H1 (cell line): ENCODE measurements around the gene PHACTR1.

ENCODE experiments used
- BCL11A ChIP-seq, 2 experiments: IDR thresholded peaks; one replicate each; pipeline ENCODE4 v1.6.1; 2011; ENCODE audit warnings: low read depth in 2 of 2, low read length in 2 of 2, mild to moderate bottlenecking in 2 of 2
- JUN ChIP-seq: IDR thresholded peaks from 2 replicates; pipeline ENCODE4 v1.6.1; 2011; ENCODE audit warnings: low read depth, mild to moderate bottlenecking, improper control_type of control experiment, low read length
- KDM5A ChIP-seq: fragments of 200-600 bp; IDR thresholded peaks from 2 replicates; pipeline ENCODE4 v1.7.1; 2012; ENCODE audit warnings: mild to moderate bottlenecking, low read length, inconsistent platforms, mixed read lengths
- POLR2A ChIP-seq, 2 experiments: IDR thresholded peaks; 1 replicate in 1 of 2; 2 replicates in 1 of 2; pipeline ENCODE4 v1.6.1; 2011; ENCODE audit warnings: low read depth in 2 of 2, low read length in 2 of 2, mild to moderate bottlenecking in 2 of 2; ENCODE audit errors: control extremely low read depth in 1 of 2
- POLR2AphosphoS5 ChIP-seq: IDR thresholded peaks from 2 replicates; pipeline ENCODE4 v1.6.1; 2011; ENCODE audit warnings: low read depth, low read length
- SIN3A ChIP-seq, 2 experiments: IDR thresholded peaks in 1 of 2; conservative IDR thresholded peaks in 1 of 2; 2 replicates each; pipeline ENCODE4 v1.6.1; 2011 to 2012; ENCODE audit warnings: low read length in 2 of 2, improper control_type of control experiment in 1 of 2, low read depth in 1 of 2, mild to moderate bottlenecking in 1 of 2
- SIX5 ChIP-seq: IDR thresholded peaks from 2 replicates; pipeline ENCODE4 v1.6.1; 2011; ENCODE audit warnings: mild to moderate bottlenecking, low read depth, low read length
- YY1 ChIP-seq: IDR thresholded peaks from 2 replicates; pipeline ENCODE4 v1.6.1; 2011; ENCODE audit warnings: low read depth, mild to moderate bottlenecking, low read length
- ZNF274 ChIP-seq: IDR thresholded peaks from 2 replicates; pipeline ENCODE4 v1.7.0; 2012; ENCODE audit warnings: low read length, borderline replicate concordance; ENCODE audit errors: extremely low read depth
- TF ChIP-seq, protein P1 (sequence below), 3 experiments: IDR thresholded peaks; 1 replicate in 2 of 3; 2 replicates in 1 of 3; pipeline versions ENCODE4 v1.5.1 to v1.6.1; 2011; ENCODE audit warnings: low read length in 3 of 3, mild to moderate bottlenecking in 3 of 3, inconsistent platforms in 2 of 3, low read depth in 1 of 3, moderate library complexity in 1 of 3; ENCODE audit not compliant: insufficient read depth in 1 of 3; ENCODE audit errors: control extremely low read depth in 1 of 3
- TF ChIP-seq, protein P2 (sequence below): IDR thresholded peaks from 2 replicates; pipeline ENCODE4 v1.6.1; 2011; ENCODE audit warnings: low read depth, mild to moderate bottlenecking, low read length; ENCODE audit not compliant: insufficient read depth

DNA sequence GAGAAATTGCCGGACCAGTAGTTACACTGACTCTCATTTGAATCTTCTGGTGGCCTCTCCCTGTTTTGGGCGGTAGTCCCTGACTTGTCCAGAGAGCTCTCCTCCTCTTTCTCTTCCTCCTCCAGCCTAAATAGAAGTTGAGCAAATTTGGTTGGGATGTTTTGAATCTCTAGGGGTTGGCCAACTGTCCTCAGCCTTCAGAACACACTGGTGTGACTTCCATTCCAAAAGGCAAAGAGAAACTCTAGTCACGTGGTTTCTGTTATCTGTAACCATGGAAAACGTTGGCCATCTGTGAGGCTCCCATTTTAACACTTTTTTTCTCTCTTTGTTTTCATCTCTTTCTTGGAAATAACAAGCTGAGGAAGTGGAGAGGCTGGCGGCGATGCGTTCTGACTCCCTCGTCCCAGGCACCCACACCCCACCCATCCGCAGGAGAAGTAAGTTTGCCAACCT, 336.5 kb downstream of the PHACTR1 start:
- TF ChIP-seq, protein P1, sequence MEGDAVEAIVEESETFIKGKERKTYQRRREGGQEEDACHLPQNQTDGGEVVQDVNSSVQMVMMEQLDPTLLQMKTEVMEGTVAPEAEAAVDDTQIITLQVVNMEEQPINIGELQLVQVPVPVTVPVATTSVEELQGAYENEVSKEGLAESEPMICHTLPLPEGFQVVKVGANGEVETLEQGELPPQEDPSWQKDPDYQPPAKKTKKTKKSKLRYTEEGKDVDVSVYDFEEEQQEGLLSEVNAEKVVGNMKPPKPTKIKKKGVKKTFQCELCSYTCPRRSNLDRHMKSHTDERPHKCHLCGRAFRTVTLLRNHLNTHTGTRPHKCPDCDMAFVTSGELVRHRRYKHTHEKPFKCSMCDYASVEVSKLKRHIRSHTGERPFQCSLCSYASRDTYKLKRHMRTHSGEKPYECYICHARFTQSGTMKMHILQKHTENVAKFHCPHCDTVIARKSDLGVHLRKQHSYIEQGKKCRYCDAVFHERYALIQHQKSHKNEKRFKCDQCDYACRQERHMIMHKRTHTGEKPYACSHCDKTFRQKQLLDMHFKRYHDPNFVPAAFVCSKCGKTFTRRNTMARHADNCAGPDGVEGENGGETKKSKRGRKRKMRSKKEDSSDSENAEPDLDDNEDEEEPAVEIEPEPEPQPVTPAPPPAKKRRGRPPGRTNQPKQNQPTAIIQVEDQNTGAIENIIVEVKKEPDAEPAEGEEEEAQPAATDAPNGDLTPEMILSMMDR (IDR thresholded peaks at IDR 0.05; ENCODE audit: control extremely low read depth in 1 of 3, insufficient read depth in 1 of 3, low read depth in 1 of 3, low read length in 3 of 3), result no peak
- TF ChIP-seq ZNF274, result no peak
- no peak for TF ChIP-seq YY1
- no peak for TF ChIP-seq POLR2A (IDR thresholded peaks at IDR 0.05; ENCODE audit: control extremely low read depth in 1 of 2, low read depth in 2 of 2, low read length in 2 of 2)
- no peak for TF ChIP-seq JUN
- no peak for TF ChIP-seq KDM5A
- TF ChIP-seq, protein P2, sequence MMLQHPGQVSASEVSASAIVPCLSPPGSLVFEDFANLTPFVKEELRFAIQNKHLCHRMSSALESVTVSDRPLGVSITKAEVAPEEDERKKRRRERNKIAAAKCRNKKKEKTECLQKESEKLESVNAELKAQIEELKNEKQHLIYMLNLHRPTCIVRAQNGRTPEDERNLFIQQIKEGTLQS, result no peak
- TF ChIP-seq BCL11A (IDR thresholded peaks at IDR 0.05; ENCODE audit: low read depth in 2 of 2, low read length in 2 of 2), result no peak
- no peak for TF ChIP-seq POLR2AphosphoS5
- no peak for TF ChIP-seq SIX5
- TF ChIP-seq SIN3A (conservative IDR thresholded peaks at IDR 0.05 in 1 of 2, IDR thresholded peaks at IDR 0.05 in 1 of 2; ENCODE audit: low read depth in 1 of 2, low read length in 2 of 2), result no peak
